GM18861 (cell line): Measurements from ENCODE around the gene DPP10.
"Not testable (repeated sequence)": the region's sequence is repeated elsewhere in the genome, so short reads cannot be mapped to it uniquely, and the experiment has no call there.

Source experiments
- ATAC-seq: cut with Tn5 transposase; IDR thresholded peaks from one replicate; pipeline ENCODE4 v1.9.1; 2021; ENCODE audit not compliant: unreplicated experiment

DPP10 gene

GRCh38 chr2:115389024-115389423 lies 946.6 kb downstream of the DPP10 start:
- ATAC-seq: no peak

- ATAC-seq: no peak
These were observed 947.6 kb downstream of the DPP10 start for GRCh38 chr2:115389898-115390565.

GRCh38 chr2:115396579-115396978 lies 954.1 kb downstream of the DPP10 start:
- ATAC-seq: no peak

GRCh38 chr2:115400940-115401339 lies 958.5 kb downstream of the DPP10 start:
- no peak for ATAC-seq

GRCh38 chr2:115412501-115412900 lies 970.1 kb downstream of the DPP10 start:
- ATAC-seq: no peak

- no peak for ATAC-seq
These were observed 971.4 kb downstream of the DPP10 start for GRCh38 chr2:115413791-115414190.

GRCh38 chr2:115414466-115414865 lies 972.0 kb downstream of the DPP10 start:
- no peak for ATAC-seq

- no peak for ATAC-seq
These were observed 979.7 kb downstream of the DPP10 start for GRCh38 chr2:115422004-115422634.

- ATAC-seq: no peak
These were observed 985.0 kb downstream of the DPP10 start for GRCh38 chr2:115427436-115427835.

- ATAC-seq: not testable (repeated sequence)
These were observed 998.3 kb downstream of the DPP10 start for GRCh38 chr2:115440746-115441145.

- no peak for ATAC-seq
These were observed 1001.2 kb downstream of the DPP10 start for GRCh38 chr2:115443539-115444185.

- peak; percentile 66 for ATAC-seq
These were observed 1017.6 kb downstream of the DPP10 start for GRCh38 chr2:115460008-115460407.

GRCh38 chr2:115480741-115481140 lies 1038.3 kb downstream of the DPP10 start:
- no peak for ATAC-seq

- no peak for ATAC-seq
These were observed 1039.4 kb downstream of the DPP10 start for GRCh38 chr2:115481842-115482241.

- ATAC-seq: no peak
These were observed 1041.2 kb downstream of the DPP10 start for GRCh38 chr2:115483666-115484065.

GRCh38 chr2:115484486-115484885 lies 1042.0 kb downstream of the DPP10 start:
- no peak for ATAC-seq

- ATAC-seq: no peak
These were observed 1042.5 kb downstream of the DPP10 start for GRCh38 chr2:115484983-115485382.

- ATAC-seq: no peak
These were observed 1048.8 kb downstream of the DPP10 start for GRCh38 chr2:115491186-115491793.

- ATAC-seq: no peak
These were observed 1062.9 kb downstream of the DPP10 start for GRCh38 chr2:115505331-115505730.

GRCh38 chr2:115520727-115521126 lies 1078.3 kb downstream of the DPP10 start:
- ATAC-seq: no peak

GRCh38 chr2:115524452-115524851 lies 1082.0 kb downstream of the DPP10 start:
- no peak for ATAC-seq

- no peak for ATAC-seq
These were observed 1087.2 kb downstream of the DPP10 start for GRCh38 chr2:115529627-115530026.
